A204.1 (cell line): Measurements from ENCODE around the gene UROC1.

Experiments used
- FAIRE-seq: peaks from 2 replicates; lab custom pipeline; 2012; peaks lifted over from hg19 to GRCh38; lab: Jason Lieb, UNC

The UROC1 gene

GRCh38 chr3:126459763-126460127 is 57.8 kb downstream of the UROC1 start:
- FAIRE-seq = no peak

GRCh38 chr3:126459111-126459762 is 58.3 kb downstream of the UROC1 start:
- FAIRE-seq = no peak

GRCh38 chr3:126456766-126457388 is 60.7 kb downstream of the UROC1 start:
- no peak for FAIRE-seq

- FAIRE-seq = no peak
These were observed 61.4 kb downstream of the UROC1 start for GRCh38 chr3:126456211-126456610.

GRCh38 chr3:126454437-126455198 is 63.0 kb downstream of the UROC1 start:
- no peak for FAIRE-seq

GRCh38 chr3:126454025-126454424 is 63.5 kb downstream of the UROC1 start:
- no peak for FAIRE-seq

GRCh38 chr3:126452213-126452612 is 65.4 kb downstream of the UROC1 start:
- no peak for FAIRE-seq

GRCh38 chr3:126451511-126451910 is 66.1 kb downstream of the UROC1 start:
- FAIRE-seq = no peak

- FAIRE-seq = no peak
These were observed 66.8 kb downstream of the UROC1 start for GRCh38 chr3:126450744-126451143.

GRCh38 chr3:126450219-126450618 is 67.4 kb downstream of the UROC1 start:
- no peak for FAIRE-seq

GRCh38 chr3:126449621-126450051 is 67.9 kb downstream of the UROC1 start:
- no peak for FAIRE-seq

- FAIRE-seq = no peak
These were observed 68.7 kb downstream of the UROC1 start for GRCh38 chr3:126448893-126449180.

- FAIRE-seq = no peak
These were observed 69.3 kb downstream of the UROC1 start for GRCh38 chr3:126448136-126448892.

GRCh38 chr3:126447456-126448106 is 70.0 kb downstream of the UROC1 start:
- FAIRE-seq = no peak

GRCh38 chr3:126446791-126447190 is 70.8 kb downstream of the UROC1 start:
- FAIRE-seq = no peak

GRCh38 chr3:126446301-126446700 is 71.3 kb downstream of the UROC1 start:
- FAIRE-seq = no peak

GRCh38 chr3:126445506-126445905 is 72.1 kb downstream of the UROC1 start:
- no peak for FAIRE-seq

- no peak for FAIRE-seq
These were observed 74.7 kb downstream of the UROC1 start for GRCh38 chr3:126442856-126443242.

- no peak for FAIRE-seq
These were observed 75.3 kb downstream of the UROC1 start for GRCh38 chr3:126442094-126442855.

- no peak for FAIRE-seq
These were observed 76.2 kb downstream of the UROC1 start for GRCh38 chr3:126441256-126441880.

- no peak for FAIRE-seq
These were observed 76.9 kb downstream of the UROC1 start for GRCh38 chr3:126440709-126440995.
